WTC11 (cell line): ENCODE measurements around the gene HIBADH. TPM values are rescaled to one million over a fixed set of nuclear protein-coding genes. Genes with fewer than 3 reads are reported as not detected.

Experiments
- ATAC-seq: fragments of 200-7000 bp; cut with Tn5 transposase; 2 replicates; pipeline ENCODE4 v1.10.0; 2021; ENCODE audit warnings: mild to moderate bottlenecking, moderate library complexity
- CTCF ChIA-PET: fragments of 300-600 bp; sonication (Branson Sonifier 250); formaldehyde crosslinking; loops from one replicate; lab custom pipeline; 2021; ENCODE audit warnings: antibody characterized with exemption; lab: Charles Lee
- POLR2A ChIA-PET: fragments of 350-600 bp; sonication (Branson Sonifier 250); formaldehyde crosslinking; loops from one replicate; lab custom pipeline; 2021; ENCODE audit warnings: antibody characterized with exemption; lab: Charles Lee
- DNase-seq: peaks from one replicate; pipeline ENCODE4 v3.0.0; 2021; ENCODE audit warnings: low spot score
- H3K27ac Mint-ChIP-seq: 2 replicates; pipeline ENCODE4 v1.8.0; 2021; ENCODE audit warnings: mixed read lengths
- H3K27me3 Mint-ChIP-seq: 2 replicates; pipeline ENCODE4 v1.8.0; 2021; ENCODE audit warnings: low read depth, mild to moderate bottlenecking, moderate library complexity, mixed read lengths
- H3K36me3 Mint-ChIP-seq: 2 replicates; pipeline ENCODE4 v1.8.0; 2021; ENCODE audit warnings: mixed read lengths
- H3K4me1 Mint-ChIP-seq: 2 replicates; pipeline ENCODE4 v1.8.0; 2022; ENCODE audit warnings: mixed read lengths
- H3K4me3 Mint-ChIP-seq: 2 replicates; pipeline ENCODE4 v1.8.0; 2021; ENCODE audit warnings: mild to moderate bottlenecking, moderate library complexity, mixed read lengths
- H3K9me3 Mint-ChIP-seq: 2 replicates; pipeline ENCODE4 v1.8.0; 2021; ENCODE audit warnings: mixed read lengths
- ARID4B ChIP-seq: sonication (generic); formaldehyde crosslinking; IDR thresholded peaks from 2 replicates; pipeline ENCODE4 v1.8.0; 2023; ENCODE audit warnings: missing genetic modification reagents, mild to moderate bottlenecking, borderline replicate concordance
- ATF3 ChIP-seq: sonication (generic); formaldehyde crosslinking; conservative IDR thresholded peaks from 2 replicates; pipeline ENCODE4 v1.8.1; 2022; ENCODE audit warnings: mild to moderate bottlenecking, missing genetic modification reagents
- CDX4 ChIP-seq: fragments of 250-450 bp; sonication (Bioruptor Pico); IDR thresholded peaks from 2 replicates; pipeline ENCODE4 v1.9.0; 2021; ENCODE audit warnings: moderate library complexity, mild to moderate bottlenecking, inconsistent platforms, borderline replicate concordance
- CREB1 ChIP-seq: sonication (generic); formaldehyde crosslinking; IDR thresholded peaks from 2 replicates; pipeline ENCODE4 v1.8.0; 2023; ENCODE audit warnings: mild to moderate bottlenecking, missing genetic modification reagents
- ELF4 ChIP-seq: sonication (generic); formaldehyde crosslinking; IDR thresholded peaks from 2 replicates; pipeline ENCODE4 v1.8.1; 2022; ENCODE audit warnings: low read depth, mild to moderate bottlenecking, moderate library complexity, missing genetic modification reagents
- FOXP1 ChIP-seq: sonication (generic); formaldehyde crosslinking; IDR thresholded peaks from 2 replicates; pipeline ENCODE4 v1.8.0; 2022; ENCODE audit warnings: missing genetic modification reagents, mild to moderate bottlenecking, moderate library complexity, borderline replicate concordance
- GTF2I ChIP-seq: fragments of 250-450 bp; sonication (Bioruptor Pico); conservative IDR thresholded peaks from 2 replicates; pipeline ENCODE4 v1.4.0; 2021; ENCODE audit warnings: mild to moderate bottlenecking
- JAZF1 ChIP-seq: fragments of 250-450 bp; sonication (Bioruptor Pico); IDR thresholded peaks from 2 replicates; pipeline ENCODE4 v1.9.0; 2021; ENCODE audit warnings: moderate library complexity, mild to moderate bottlenecking, inconsistent platforms
- KAT7 ChIP-seq: sonication (generic); formaldehyde crosslinking; IDR thresholded peaks from 2 replicates; pipeline ENCODE4 v1.8.1; 2023; ENCODE audit warnings: missing genetic modification reagents, mild to moderate bottlenecking, borderline replicate concordance
- MLX ChIP-seq: sonication (generic); formaldehyde crosslinking; IDR thresholded peaks from 2 replicates; pipeline ENCODE4 v1.8.1; 2023; ENCODE audit warnings: mild to moderate bottlenecking, missing genetic modification reagents, moderate library complexity
- MYBL2 ChIP-seq: sonication (generic); formaldehyde crosslinking; IDR thresholded peaks from 2 replicates; pipeline ENCODE4 v1.8.1; 2023; ENCODE audit warnings: mild to moderate bottlenecking, moderate library complexity, missing genetic modification reagents
- SMAD3 ChIP-seq: sonication (generic); formaldehyde crosslinking; IDR thresholded peaks from 2 replicates; pipeline ENCODE4 v1.8.0; 2022; ENCODE audit warnings: missing genetic modification reagents, mild to moderate bottlenecking, borderline replicate concordance
- SMAD4 ChIP-seq: sonication (generic); formaldehyde crosslinking; IDR thresholded peaks from 2 replicates; pipeline ENCODE4 v1.8.0; 2022; ENCODE audit warnings: mild to moderate bottlenecking, missing genetic modification reagents
- SP1 ChIP-seq: sonication (generic); formaldehyde crosslinking; conservative IDR thresholded peaks from 2 replicates; pipeline ENCODE4 v1.8.1; 2022; ENCODE audit warnings: missing genetic modification reagents
- STAT6 ChIP-seq: sonication (generic); formaldehyde crosslinking; conservative IDR thresholded peaks from 2 replicates; pipeline ENCODE4 v1.8.1; 2023; ENCODE audit warnings: mild to moderate bottlenecking, low read depth, missing genetic modification reagents, moderate library complexity
- TCF7 ChIP-seq: sonication (generic); formaldehyde crosslinking; IDR thresholded peaks from 2 replicates; pipeline ENCODE4 v1.8.0; 2022; ENCODE audit warnings: mild to moderate bottlenecking, low read depth, missing genetic modification reagents, moderate library complexity
- ZBTB43 ChIP-seq: sonication (generic); formaldehyde crosslinking; IDR thresholded peaks from 2 replicates; pipeline ENCODE4 v1.8.1; 2023; ENCODE audit warnings: mild to moderate bottlenecking, missing genetic modification reagents
- ZNF121 ChIP-seq: sonication (generic); formaldehyde crosslinking; IDR thresholded peaks from 2 replicates; pipeline ENCODE4 v1.8.0; 2023; ENCODE audit warnings: missing genetic modification reagents
- ZNF138 ChIP-seq: sonication (generic); formaldehyde crosslinking; conservative IDR thresholded peaks from 2 replicates; pipeline ENCODE4 v1.8.1; 2022; ENCODE audit warnings: mild to moderate bottlenecking, moderate library complexity, missing genetic modification reagents
- ZNF219 ChIP-seq: sonication (generic); formaldehyde crosslinking; IDR thresholded peaks from 2 replicates; pipeline ENCODE4 v1.8.0; 2023; ENCODE audit warnings: missing genetic modification reagents, mild to moderate bottlenecking, borderline replicate concordance
- ZNF512 ChIP-seq: sonication (generic); formaldehyde crosslinking; IDR thresholded peaks from 2 replicates; pipeline ENCODE4 v1.8.1; 2022; ENCODE audit warnings: missing genetic modification reagents, borderline replicate concordance
- ZNF671 ChIP-seq: fragments of 250-450 bp; sonication (Bioruptor Pico); IDR thresholded peaks from 2 replicates; pipeline ENCODE4 v1.8.0; 2021; ENCODE audit warnings: mild to moderate bottlenecking
- total RNA-seq: library from RNA; stranded (reverse); gene quantifications from 3 replicates; pipeline ENCODE4 v1.2.3, GENCODE V29; 2021

HIBADH gene
- total RNA-seq, 1 experiment from 2014 or later = 27.9 TPM

- Mint-ChIP-seq H3K4me1 (no peaks in the 10 kb centered on the region), H3K9me3 (peaks cover 6% of the 10 kb centered on the region), H3K27me3 (no peaks in the 10 kb centered on the region), H3K4me3 (no peak overlapping the region), H3K36me3 (no peaks in the 10 kb centered on the region), H3K27ac (no peak overlapping the region)
- DNase-seq (no peak), ATAC-seq (no peak)
- CTCF ChIA-PET = no interaction called here
- no peak for TF ChIP-seq ATF3 (CRISPR knock-in tag)
- no peak for TF ChIP-seq CREB1
- no peak for TF ChIP-seq SMAD4 (CRISPR knock-in tag)
- TF ChIP-seq ZNF138 (CRISPR knock-in tag) = no peak
- no peak for TF ChIP-seq MYBL2
- no peak for TF ChIP-seq ZNF671 (CRISPR knock-in tag)
- no peak for TF ChIP-seq SMAD3
- no peak for TF ChIP-seq ELF4 (CRISPR knock-in tag)
- no peak for TF ChIP-seq FOXP1 (CRISPR knock-in tag)
- no peak for TF ChIP-seq ZNF512 (CRISPR knock-in tag)
- TF ChIP-seq GTF2I (CRISPR knock-in tag) = no peak
- no peak for TF ChIP-seq KAT7
- no peak for TF ChIP-seq ZNF121
- TF ChIP-seq ZNF219 (CRISPR knock-in tag) = no peak
- no peak for TF ChIP-seq ARID4B
- no peak for TF ChIP-seq CDX4 (CRISPR knock-in tag)
- TF ChIP-seq MLX (CRISPR knock-in tag) = no peak
- POLR2A ChIA-PET = no interaction called here
Measured at GRCh38 chr7:27478084-27478483, 184.6 kb downstream of the HIBADH start.

- Mint-ChIP-seq H3K9me3 (peaks cover 6% of the 10 kb centered on the region), H3K27me3 (no peaks in the 10 kb centered on the region), H3K4me1 (no peaks in the 10 kb centered on the region; the same call in 1 of the 2 replicates), H3K4me3 (no peak overlapping the region), H3K27ac (no peak overlapping the region), H3K36me3 (no peaks in the 10 kb centered on the region)
- ATAC-seq (no peak), DNase-seq (no peak)
- ChIA-PET CTCF (no interaction called here), POLR2A (interaction anchor here (0.6 kb wide), 1 partner anchor 22 kb away, joined by 9 read pairs; no protein-coding TSS in a partner anchor)
- TF ChIP-seq TCF7 = no peak
- TF ChIP-seq JAZF1 (CRISPR knock-in tag) = no peak
- TF ChIP-seq STAT6 = no peak
- no peak for TF ChIP-seq ZBTB43
- TF ChIP-seq SP1 (CRISPR knock-in tag) = no peak
Measured at GRCh38 chr7:27476493-27476892, 186.2 kb downstream of the HIBADH start.
